Gastrocnemius medialis (tissue), 4 donors: ENCODE data around the gene SLC27A1.

ENCODE experiments used
- POLR2A ChIP-seq, 2 donors: fragments of 450-650 bp; IDR thresholded peaks; one replicate each; pipeline ENCODE4 v1.6.1; 2017; ENCODE audit warnings: antibody characterized with exemption in 2 of 2, mild to moderate bottlenecking in 2 of 2, moderate library complexity in 2 of 2
- TF ChIP-seq, protein P1 (sequence below), 5 experiments: fragments of 450-650 bp in 3 of 5; fragments of 200-600 bp in 2 of 5; sonication (generic) in 2 of 5; IDR thresholded peaks in 4 of 5; conservative IDR thresholded peaks in 1 of 5; 1 replicate in 4 of 5; 2 replicates in 1 of 5; pipeline ENCODE4 v1.5.1; 2016 to 2019; ENCODE audit warnings: antibody characterized with exemption in 5 of 5, mild to moderate bottlenecking in 3 of 5, moderate library complexity in 3 of 5

DNA sequence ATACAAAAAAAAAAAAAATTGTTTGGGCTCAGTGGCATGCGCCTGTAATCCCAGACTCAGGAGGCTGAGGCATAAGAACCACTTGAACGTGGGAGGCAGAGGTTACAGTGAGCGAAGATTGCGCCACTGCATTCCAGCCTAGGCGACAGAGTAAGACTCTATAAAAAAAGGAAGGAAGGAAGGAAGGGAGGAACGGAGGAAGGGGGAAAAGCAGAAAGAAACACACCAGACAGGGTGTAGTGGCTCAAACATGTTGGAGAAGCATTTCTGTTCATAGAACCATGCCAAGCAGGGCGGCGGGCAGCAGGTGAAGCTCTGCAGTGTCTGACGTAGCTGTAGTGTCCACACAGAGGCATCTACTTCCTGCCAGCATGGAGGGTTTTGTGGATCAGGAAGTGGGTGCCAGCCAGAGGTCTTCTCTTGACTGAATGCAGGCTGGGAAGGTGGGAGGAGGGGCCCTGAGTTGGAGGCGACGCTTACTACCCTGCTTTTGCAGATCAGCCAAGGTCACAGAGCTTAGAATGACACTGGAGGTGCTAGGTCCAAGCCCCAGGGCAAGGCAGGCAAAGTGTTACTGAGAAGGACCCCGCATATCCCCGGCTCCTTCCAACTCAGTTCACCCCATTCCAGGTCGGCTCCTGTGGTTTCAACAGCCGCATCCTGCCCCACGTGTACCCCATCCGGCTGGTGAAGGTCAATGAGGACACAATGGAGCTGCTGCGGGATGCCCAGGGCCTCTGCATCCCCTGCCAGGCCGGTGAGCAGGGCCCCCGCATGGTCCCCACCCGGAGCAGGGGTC, 29.5 kb downstream of the SLC27A1 start:
- TF ChIP-seq, protein P1, sequence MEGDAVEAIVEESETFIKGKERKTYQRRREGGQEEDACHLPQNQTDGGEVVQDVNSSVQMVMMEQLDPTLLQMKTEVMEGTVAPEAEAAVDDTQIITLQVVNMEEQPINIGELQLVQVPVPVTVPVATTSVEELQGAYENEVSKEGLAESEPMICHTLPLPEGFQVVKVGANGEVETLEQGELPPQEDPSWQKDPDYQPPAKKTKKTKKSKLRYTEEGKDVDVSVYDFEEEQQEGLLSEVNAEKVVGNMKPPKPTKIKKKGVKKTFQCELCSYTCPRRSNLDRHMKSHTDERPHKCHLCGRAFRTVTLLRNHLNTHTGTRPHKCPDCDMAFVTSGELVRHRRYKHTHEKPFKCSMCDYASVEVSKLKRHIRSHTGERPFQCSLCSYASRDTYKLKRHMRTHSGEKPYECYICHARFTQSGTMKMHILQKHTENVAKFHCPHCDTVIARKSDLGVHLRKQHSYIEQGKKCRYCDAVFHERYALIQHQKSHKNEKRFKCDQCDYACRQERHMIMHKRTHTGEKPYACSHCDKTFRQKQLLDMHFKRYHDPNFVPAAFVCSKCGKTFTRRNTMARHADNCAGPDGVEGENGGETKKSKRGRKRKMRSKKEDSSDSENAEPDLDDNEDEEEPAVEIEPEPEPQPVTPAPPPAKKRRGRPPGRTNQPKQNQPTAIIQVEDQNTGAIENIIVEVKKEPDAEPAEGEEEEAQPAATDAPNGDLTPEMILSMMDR (IDR thresholded peaks at IDR 0.05 in 4 of 5, conservative IDR thresholded peaks at IDR 0.05 in 1 of 5): no peak
- TF ChIP-seq POLR2A (IDR thresholded peaks at IDR 0.05): no peak
